HG02588 (cell line): ENCODE results near the gene PLPPR1.

Experiments
- ATAC-seq: cut with Tn5 transposase; IDR thresholded peaks from one replicate; pipeline ENCODE4 v1.9.1; 2021; ENCODE audit warnings: mild to moderate bottlenecking, moderate library complexity; ENCODE audit not compliant: unreplicated experiment

The PLPPR1 gene

DNA sequence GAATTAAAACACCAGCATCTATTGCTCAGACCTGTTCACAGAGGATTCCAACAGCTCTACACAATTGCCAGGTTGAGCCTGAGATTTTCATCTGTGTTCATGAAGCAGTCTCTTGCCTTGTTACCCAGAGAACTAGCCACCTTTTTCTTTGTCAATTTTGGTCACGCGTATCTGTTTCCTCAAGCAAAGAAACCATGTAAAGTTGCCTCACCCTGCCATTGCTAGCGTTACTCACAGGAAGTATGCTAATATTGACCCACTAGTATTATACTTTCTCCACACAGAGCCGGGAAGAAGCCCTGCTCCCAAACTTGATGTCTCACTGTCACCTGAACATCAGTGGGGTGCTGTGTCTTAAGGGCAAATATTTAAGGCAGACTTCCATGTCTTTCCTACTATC is 168.5 kb downstream of the PLPPR1 start:
- no peak for ATAC-seq

DNA sequence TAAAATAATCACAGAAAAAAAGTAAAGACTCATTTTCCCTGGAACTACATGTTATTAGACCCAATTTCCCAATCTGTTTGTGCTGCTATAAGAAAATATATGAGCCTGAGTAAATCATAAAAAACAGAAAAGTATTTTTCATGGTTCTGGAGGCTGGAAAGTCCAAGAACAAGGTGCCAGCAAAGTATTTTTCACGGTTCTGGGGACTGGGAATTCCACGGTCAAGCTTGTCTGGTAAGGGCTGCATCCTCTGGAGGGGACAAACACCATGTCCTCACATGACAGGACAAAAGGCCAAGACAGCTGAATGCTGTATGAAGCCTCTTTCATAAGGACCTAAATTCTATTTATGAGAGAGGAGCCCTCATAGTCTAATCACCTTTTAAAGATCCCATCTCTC is 172.3 kb downstream of the PLPPR1 start:
- no peak for ATAC-seq

- no peak for ATAC-seq
Observed at GRCh38 chr9:101201630-101202029, 173.1 kb downstream of the PLPPR1 start.

- ATAC-seq: no peak
Observed at GRCh38 chr9:101209670-101210069, 181.1 kb downstream of the PLPPR1 start.

DNA sequence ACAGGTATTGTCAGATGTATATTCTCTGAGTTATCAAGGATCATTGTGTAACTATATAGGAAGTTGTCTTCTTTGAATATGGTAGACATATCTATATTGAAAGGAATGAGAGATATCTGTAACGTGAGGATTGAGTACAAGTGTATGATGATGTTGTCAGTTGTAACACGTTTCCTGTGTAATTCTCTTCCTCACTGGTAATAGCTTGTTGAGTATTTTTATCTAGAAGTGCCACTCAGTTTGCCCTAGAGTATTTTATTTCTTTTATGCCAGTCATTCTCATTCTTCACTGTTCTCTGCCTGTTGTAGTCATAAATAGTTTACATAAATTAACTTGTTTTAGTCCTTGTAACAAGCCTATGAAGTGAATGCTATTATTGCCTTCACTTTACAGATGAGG is 184.1 kb downstream of the PLPPR1 start:
- no peak for ATAC-seq

- no peak for ATAC-seq
Observed at GRCh38 chr9:101219030-101219429, 190.5 kb downstream of the PLPPR1 start.

GRCh38 chr9:101220341-101220740 is 191.8 kb downstream of the PLPPR1 start:
- no peak for ATAC-seq

- no peak for ATAC-seq
Observed at GRCh38 chr9:101225271-101225670, 196.7 kb downstream of the PLPPR1 start.

GRCh38 chr9:101226161-101226560 is 197.6 kb downstream of the PLPPR1 start:
- no peak for ATAC-seq

DNA sequence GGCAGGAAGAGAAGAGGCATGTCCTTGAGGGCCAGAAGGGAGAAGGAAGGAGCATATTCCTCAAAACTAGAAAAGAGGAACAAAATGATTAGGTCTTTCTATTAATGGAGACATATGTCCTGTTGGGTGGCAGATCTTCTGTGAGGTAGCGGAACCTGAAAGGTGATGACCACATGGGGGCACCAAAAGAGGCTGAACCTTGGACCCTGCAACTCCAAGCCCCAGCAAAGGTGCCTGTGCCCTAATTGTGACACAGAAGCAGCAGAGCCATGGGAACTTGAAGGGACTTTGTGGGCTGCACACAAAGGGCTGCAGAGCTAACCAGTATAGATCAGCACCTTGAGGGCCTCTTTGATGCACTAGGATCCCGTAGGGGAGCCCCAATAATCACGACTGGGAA is 198.3 kb downstream of the PLPPR1 start:
- no peak for ATAC-seq

- ATAC-seq: no peak
Observed at GRCh38 chr9:101229606-101230005, 201.1 kb downstream of the PLPPR1 start.

GRCh38 chr9:101232405-101232977 is 204.0 kb downstream of the PLPPR1 start:
- ATAC-seq: no peak

GRCh38 chr9:101235105-101235866 is 206.8 kb downstream of the PLPPR1 start:
- no peak for ATAC-seq

DNA sequence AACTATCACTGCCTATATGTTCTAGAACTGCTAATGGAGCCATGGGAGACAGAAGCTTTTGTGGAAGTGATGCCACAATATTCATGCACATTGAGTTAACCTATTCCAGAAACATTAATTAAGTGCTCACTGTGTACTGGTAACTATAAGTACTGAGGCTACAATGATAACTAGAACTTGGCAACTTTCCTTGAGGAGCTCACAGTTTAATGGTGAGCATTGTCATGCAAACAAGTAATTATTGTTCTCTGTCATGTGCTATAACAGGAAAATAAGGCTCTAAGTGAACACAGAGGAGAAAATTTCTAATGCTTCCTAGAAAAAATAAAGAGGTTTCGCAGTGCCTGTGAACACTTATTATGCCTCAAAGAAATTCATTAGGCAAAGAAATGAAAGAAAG is 214.1 kb downstream of the PLPPR1 start:
- ATAC-seq: no peak

GRCh38 chr9:101246691-101247090 is 218.2 kb downstream of the PLPPR1 start:
- no peak for ATAC-seq

- ATAC-seq: no peak
Observed at GRCh38 chr9:101247297-101247696, 218.8 kb downstream of the PLPPR1 start.

DNA sequence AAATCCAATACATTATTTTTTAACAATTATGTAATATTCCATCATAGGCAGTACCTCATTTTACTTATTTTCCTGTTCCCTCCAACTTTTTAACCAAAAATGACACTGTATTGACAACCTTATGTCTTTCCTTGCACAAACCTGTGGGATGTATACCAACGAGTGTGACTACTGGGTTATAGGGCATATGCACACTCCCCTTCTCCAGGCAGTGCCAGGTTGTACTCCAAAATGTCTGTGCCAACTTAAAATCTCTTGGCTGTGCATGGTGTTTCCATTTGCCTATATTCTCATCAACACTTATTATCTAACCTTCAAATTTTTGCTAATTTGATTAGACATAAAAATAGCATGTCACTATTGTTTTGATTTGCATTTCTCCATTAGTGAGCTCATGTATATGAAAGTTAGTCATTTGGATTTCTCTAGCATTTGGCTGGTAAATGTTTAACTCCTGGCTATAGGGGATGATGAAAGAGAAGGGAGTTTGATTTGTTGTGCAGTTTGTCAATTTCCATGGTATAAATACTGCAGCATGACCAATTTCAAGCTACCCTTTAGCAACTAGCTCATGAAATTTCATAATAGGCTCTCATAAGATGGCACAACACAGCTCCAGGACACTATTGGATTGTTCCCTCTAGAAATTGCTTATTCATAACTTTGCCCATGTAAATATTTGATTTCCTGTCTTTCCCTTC is 226.4 kb downstream of the PLPPR1 start:
- no peak for ATAC-seq

DNA sequence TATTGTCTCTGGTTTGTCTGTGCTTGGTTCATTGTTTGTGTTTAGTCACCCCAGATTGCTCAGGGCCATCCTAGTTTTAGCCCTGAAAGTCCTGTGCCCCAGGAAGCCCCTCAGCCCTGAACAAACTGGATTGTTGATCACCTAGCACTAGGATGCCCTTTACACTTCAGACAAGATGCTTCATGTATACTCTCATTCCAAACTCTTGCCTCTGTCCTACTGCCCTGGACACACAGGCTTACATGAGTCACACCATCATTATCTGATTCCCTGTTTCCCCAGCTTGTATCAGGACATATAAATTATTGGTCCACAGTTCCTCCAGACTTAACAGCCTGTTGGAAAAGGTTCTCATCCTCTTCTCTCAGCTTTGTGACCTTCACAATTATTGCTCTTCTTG is 236.2 kb downstream of the PLPPR1 start:
- no peak for ATAC-seq

GRCh38 chr9:101265261-101265660 is 236.7 kb downstream of the PLPPR1 start:
- no peak for ATAC-seq

DNA sequence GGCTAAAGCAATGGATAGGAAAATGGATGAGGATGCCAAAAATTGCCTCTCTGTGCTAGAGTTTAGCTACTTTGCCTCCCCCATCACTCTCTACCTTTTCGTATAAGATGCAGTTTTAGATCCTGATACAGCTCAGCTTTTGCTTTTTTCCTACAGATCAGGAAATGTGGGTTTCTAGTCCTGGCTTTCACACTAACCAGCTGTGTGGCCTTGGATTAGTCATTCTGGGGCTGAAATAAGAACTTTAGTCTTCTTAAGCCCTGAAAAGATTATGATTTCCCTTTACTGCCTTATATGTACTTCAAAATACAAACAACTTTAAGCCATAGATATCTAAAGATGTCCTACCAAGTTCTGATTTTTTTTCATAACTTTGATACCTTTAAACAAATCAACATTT is 239.9 kb downstream of the PLPPR1 start:
- no peak for ATAC-seq

DNA sequence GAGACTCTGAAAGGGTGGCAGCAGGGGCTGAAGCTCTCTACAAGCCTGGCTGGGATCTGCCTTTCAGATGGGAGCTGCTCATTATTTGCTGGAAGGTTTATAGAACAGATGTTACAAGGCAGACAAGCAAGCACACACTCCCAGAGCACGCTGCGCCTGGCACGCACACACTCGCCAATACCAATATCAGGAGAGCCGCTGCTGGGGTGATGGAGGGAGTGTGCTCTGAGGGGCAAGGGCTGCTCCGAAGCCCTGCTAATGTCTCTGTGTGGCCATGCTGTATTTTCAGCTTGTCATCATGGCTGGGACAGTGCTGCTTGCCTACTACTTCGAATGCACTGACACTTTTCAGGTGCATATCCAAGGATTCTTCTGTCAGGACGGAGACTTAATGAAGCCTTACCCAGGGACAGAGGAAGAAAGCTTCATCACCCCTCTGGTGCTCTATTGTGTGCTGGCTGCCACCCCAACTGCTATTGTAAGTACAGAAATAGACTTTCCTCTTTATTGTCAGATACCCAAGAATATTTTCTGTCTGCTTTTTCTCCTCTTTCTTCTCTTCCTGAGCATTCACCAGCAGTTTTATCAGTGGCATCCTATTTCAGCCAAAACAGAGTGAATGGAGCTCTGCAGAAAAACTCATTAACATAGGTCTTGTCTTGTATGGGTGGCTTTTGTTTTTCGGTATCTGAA is 241.2 kb downstream of the PLPPR1 start:
- no peak for ATAC-seq

DNA sequence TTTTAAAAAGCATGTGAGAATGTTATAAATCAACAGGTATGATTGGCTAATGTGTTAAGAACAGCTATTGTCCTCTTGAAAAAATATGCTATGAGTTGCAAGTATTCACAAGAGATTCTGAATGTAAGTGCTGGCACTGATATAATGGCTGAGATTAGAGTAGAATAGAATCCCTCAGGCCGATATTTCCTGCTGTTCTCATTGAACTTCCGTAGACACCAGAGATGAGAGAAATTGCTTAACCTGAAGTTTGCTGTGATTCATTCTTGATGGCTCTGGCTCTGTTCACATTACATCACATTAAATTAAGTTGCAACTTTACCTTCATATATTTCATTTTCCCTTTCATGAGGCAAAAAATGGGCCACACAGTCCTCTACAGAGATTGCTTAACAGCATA is 241.8 kb downstream of the PLPPR1 start:
- ATAC-seq: no peak
